ENCODE data around the gene FNDC5. TPM values are rescaled to one million over a fixed set of nuclear protein-coding genes. Genes with fewer than 3 reads are reported as not detected.

The FNDC5 gene
- total and polyA plus RNA-seq, 2 donors from 2014 or later: 0.35 to 4.2 TPM

GRCh38 chr1:32917521-32917920 is 46.8 kb upstream of the FNDC5 start:
- no peak overlapping the region for H3K9ac ChIP-seq (ENCODE audit: low read length in 3 of 3)
- H3K36me3 ChIP-seq (ENCODE audit: control insufficient read depth in 2 of 3, insufficient read depth in 3 of 3, low read length in 3 of 3): no peaks in the 10 kb centered on the region
- intact Hi-C loops (cut with DNase I): no loop called here
- peaks cover 0 to 3% (median 0%) of the 10 kb centered on the region in 3 donors for H3K9me3 ChIP-seq (ENCODE audit: control insufficient read depth in 2 of 3, insufficient read depth in 1 of 3, low read length in 3 of 3)
- no peak overlapping the region for H3K27ac ChIP-seq (ENCODE audit: low read depth in 2 of 2, low read length in 2 of 2)
- FAIRE-seq (no peak), DNase-seq (no peak)
- no peak overlapping the region for H3K4me3 ChIP-seq (ENCODE audit: low read length in 3 of 3)
- no peak for TF ChIP-seq CTCF (IDR thresholded peaks at IDR 0.05; ENCODE audit: borderline replicate concordance, extremely low read depth, insufficient read depth)
- H3K4me1 ChIP-seq (ENCODE audit: control insufficient read depth in 2 of 3, insufficient read depth in 2 of 3, low read depth in 1 of 3, low read length in 3 of 3): no peaks in the 10 kb centered on the region
- H3K27me3 ChIP-seq (ENCODE audit: control insufficient read depth, insufficient read depth, low read length): no peaks in the 10 kb centered on the region

- Histone ChIP-seq H3K9me3 (ENCODE audit: control insufficient read depth in 2 of 3, insufficient read depth in 1 of 3, low read length in 3 of 3) (peaks cover 0 to 3% (median 0%) of the 10 kb centered on the region in 3 donors), H3K4me1 (ENCODE audit: control insufficient read depth in 2 of 3, insufficient read depth in 2 of 3, low read depth in 1 of 3, low read length in 3 of 3) (no peaks in the 10 kb centered on the region), H3K9ac (ENCODE audit: low read length in 3 of 3) (no peak overlapping the region), H3K27me3 (ENCODE audit: control insufficient read depth, insufficient read depth, low read length) (no peaks in the 10 kb centered on the region), H3K4me3 (ENCODE audit: low read length in 3 of 3) (no peak overlapping the region), H3K27ac (ENCODE audit: low read depth in 2 of 2, low read length in 2 of 2) (no peak overlapping the region), H3K36me3 (ENCODE audit: control insufficient read depth in 2 of 3, insufficient read depth in 3 of 3, low read length in 3 of 3) (no peaks in the 10 kb centered on the region)
- no peak for TF ChIP-seq CTCF (IDR thresholded peaks at IDR 0.05; ENCODE audit: borderline replicate concordance, extremely low read depth, insufficient read depth)
- DNase-seq (no peak), FAIRE-seq (no peak)
- intact Hi-C loops (cut with DNase I): no loop called here
Observed at GRCh38 chr1:32915766-32916706, 45.3 kb upstream of the FNDC5 start.

- Histone ChIP-seq H3K4me1 (ENCODE audit: control insufficient read depth in 2 of 3, insufficient read depth in 2 of 3, low read depth in 1 of 3, low read length in 3 of 3) (no peaks in the 10 kb centered on the region), H3K9ac (ENCODE audit: low read length in 3 of 3) (no peak overlapping the region), H3K27ac (ENCODE audit: low read depth in 2 of 2, low read length in 2 of 2) (no peak overlapping the region), H3K36me3 (ENCODE audit: control insufficient read depth in 2 of 3, insufficient read depth in 3 of 3, low read length in 3 of 3) (no peaks in the 10 kb centered on the region), H3K27me3 (ENCODE audit: control insufficient read depth, insufficient read depth, low read length) (no peaks in the 10 kb centered on the region), H3K4me3 (ENCODE audit: low read length in 3 of 3) (no peak overlapping the region), H3K9me3 (ENCODE audit: control insufficient read depth in 2 of 3, insufficient read depth in 1 of 3, low read length in 3 of 3) (peaks cover 0 to 3% (median 0%) of the 10 kb centered on the region in 3 donors)
- no peak for DNase-seq
- TF ChIP-seq CTCF (IDR thresholded peaks at IDR 0.05; ENCODE audit: borderline replicate concordance, extremely low read depth, insufficient read depth): no peak
- intact Hi-C loops (cut with DNase I): no loop called here
- FAIRE-seq: no peak
Observed at GRCh38 chr1:32910319-32910718, 39.6 kb upstream of the FNDC5 start.
